CD14-positive monocyte (primary cell): ENCODE results near the gene BLOC1S4. TPM values are rescaled to one million over a fixed set of nuclear protein-coding genes. Genes with fewer than 3 reads are reported as not detected.

Experiments
- DNase-seq, 3 donors: peaks; one replicate each; pipeline ENCODE4 v3.0.0-alpha.2; 2011 to 2022
- H2AFZ ChIP-seq: 2 replicates; pipeline ENCODE4 v1.6.0; 2012; ENCODE audit warnings: mild to moderate bottlenecking, low read depth, low read length, inconsistent platforms; ENCODE audit not compliant: insufficient read depth, poor library complexity, severe bottlenecking
- H3K27ac ChIP-seq, 2 donors: 1 replicate in 1 of 2; 2 replicates in 1 of 2; pipeline ENCODE4 v1.5.1; 2012 to 2013; ENCODE audit warnings: low read length in 2 of 2, control low read depth in 1 of 2, inconsistent platforms in 1 of 2, low read depth in 1 of 2, mild to moderate bottlenecking in 1 of 2
- H3K27me3 ChIP-seq, 2 donors: one replicate each; pipeline versions ENCODE4 v1.6.0 to v1.6.1; 2011 to 2013; ENCODE audit warnings: low read length in 2 of 2; ENCODE audit not compliant: control insufficient read depth in 2 of 2, insufficient read depth in 2 of 2
- H3K36me3 ChIP-seq, 2 donors: replicated peaks in 1 of 2; 1 replicate in 1 of 2; 2 replicates in 1 of 2; pipeline versions ENCODE4 v1.5.1 to v1.6.1; 2012 to 2013; ENCODE audit warnings: low read length in 2 of 2, control low read depth in 1 of 2, inconsistent platforms in 1 of 2, mild to moderate bottlenecking in 1 of 2; ENCODE audit not compliant: insufficient read depth in 2 of 2, control insufficient read depth in 1 of 2
- H3K4me1 ChIP-seq, 2 donors: 1 replicate in 1 of 2; 2 replicates in 1 of 2; pipeline versions ENCODE4 v1.5.1 to v1.6.1; 2012 to 2013; ENCODE audit warnings: low read length in 2 of 2, control low read depth in 1 of 2, inconsistent platforms in 1 of 2, mild to moderate bottlenecking in 1 of 2, moderate library complexity in 1 of 2; ENCODE audit not compliant: insufficient read depth in 2 of 2, control insufficient read depth in 1 of 2
- H3K4me2 ChIP-seq: replicated peaks from 2 replicates; pipeline ENCODE3; 2012; ENCODE audit warnings: low read length, moderate library complexity, mild to moderate bottlenecking; ENCODE audit not compliant: poor library complexity, severe bottlenecking; ENCODE audit errors: extremely low read depth
- H3K4me3 ChIP-seq, 3 experiments: fragments of 200-600 bp in 1 of 3; sonication (generic) in 1 of 3; replicated peaks in 1 of 3; 1 replicate in 2 of 3; 2 replicates in 1 of 3; pipeline ENCODE4 v1.5.1; 2011 to 2013; ENCODE audit warnings: low read length in 3 of 3, mild to moderate bottlenecking in 3 of 3, control low read depth in 2 of 3, low read depth in 2 of 3, inconsistent platforms in 1 of 3, moderate library complexity in 1 of 3
- H3K79me2 ChIP-seq: 2 replicates; pipeline ENCODE4 v1.6.0; 2012; ENCODE audit warnings: mild to moderate bottlenecking, control low read depth, inconsistent platforms, low read length, moderate library complexity; ENCODE audit not compliant: insufficient read depth
- H3K9ac ChIP-seq: 2 replicates; pipeline ENCODE4 v1.6.0; 2017; ENCODE audit warnings: low read length, mild to moderate bottlenecking; ENCODE audit not compliant: insufficient read depth, poor library complexity, severe bottlenecking
- H3K9me3 ChIP-seq, 2 donors: replicated peaks in 1 of 2; 1 replicate in 1 of 2; 2 replicates in 1 of 2; pipeline versions ENCODE4 v1.5.1 to v1.6.1; 2012 to 2013; ENCODE audit warnings: low read length in 2 of 2, control low read depth in 1 of 2; ENCODE audit not compliant: control insufficient read depth in 1 of 2, insufficient read depth in 1 of 2
- H4K20me1 ChIP-seq: 2 replicates; pipeline ENCODE4 v1.6.0; 2012; ENCODE audit warnings: mild to moderate bottlenecking, low read length, control low read depth, moderate library complexity; ENCODE audit not compliant: insufficient read depth
- H3K27ac Mint-ChIP-seq, 7 donors: one replicate each; pipeline ENCODE4 v1.8.0; 2020; ENCODE audit warnings: mild to moderate bottlenecking in 7 of 7, mixed read lengths in 7 of 7, moderate library complexity in 6 of 7, inconsistent platforms in 2 of 7
- H3K27me3 Mint-ChIP-seq, 3 donors: one replicate each; pipeline ENCODE4 v1.8.0; 2021 to 2022; ENCODE audit warnings: low read depth in 3 of 3, mild to moderate bottlenecking in 3 of 3, mixed read lengths in 3 of 3, moderate library complexity in 3 of 3, inconsistent platforms in 1 of 3
- H3K36me3 Mint-ChIP-seq, 2 donors: one replicate each; pipeline ENCODE4 v1.8.0; 2020; ENCODE audit warnings: mixed read lengths in 2 of 2, inconsistent platforms in 1 of 2, mild to moderate bottlenecking in 1 of 2
- H3K4me1 Mint-ChIP-seq: one replicate; pipeline ENCODE4 v1.8.0; 2020; ENCODE audit warnings: mild to moderate bottlenecking, mixed read lengths
- H3K4me3 Mint-ChIP-seq, 2 donors: one replicate each; pipeline ENCODE4 v1.8.0; 2020; ENCODE audit warnings: mild to moderate bottlenecking in 2 of 2, mixed read lengths in 2 of 2, moderate library complexity in 1 of 2
- H3K9me3 Mint-ChIP-seq, 7 donors: one replicate each; pipeline ENCODE4 v1.8.0; 2020 to 2022; ENCODE audit warnings: mixed read lengths in 7 of 7, mild to moderate bottlenecking in 6 of 7, moderate library complexity in 6 of 7, inconsistent platforms in 2 of 7
- WGBS: methylation state at CpG from one replicate; pipeline ENCODE4 v1.1.5; 2013; ENCODE audit warnings: missing lambda C conversion rate; ENCODE audit not compliant: insufficient coverage; 5-methylcytosine and 5-hydroxymethylcytosine counted together
- intact Hi-C, 2 donors: fragments of 100-400 bp; cut with micrococcal nuclease; formaldehyde crosslinking; loops; one replicate each; pipeline versions ENCODE4 v1.15.0 to v1.15.1; 2023
- polyA minus RNA-seq: library from RNA; depleted of rRNA, polyadenylated mRNA; stranded (reverse); fragments of >200 nt; gene quantifications from 2 replicates; pipeline ENCODE4 v1.2.3, GENCODE V29; 2012
- polyA plus RNA-seq, 3 donors: library from polyadenylated mRNA; depleted of rRNA in 1 of 3; unstranded in 2 of 3; stranded (reverse) in 1 of 3; fragments of 300-500 nt in 2 of 3; fragments of >200 nt in 1 of 3; fragmentation: Illumina TruSeq in 2 of 3; gene quantifications; 1 replicate in 2 of 3; 2 replicates in 1 of 3; pipeline ENCODE4 v1.2.3, GENCODE V29; 2012 to 2021
- total RNA-seq, 12 experiments: library from RNA in 1 of 12; stranded (reverse) in 1 of 12; fragments of 120-200 nt in 1 of 12; gene quantifications; one replicate each; pipeline ENCODE4 v1.2.4 and lab custom pipeline; 2013 to 2026; ENCODE audit warnings: mixed read lengths in 6 of 12, inconsistent platforms in 1 of 12
- TF ChIP-seq, protein P1 (sequence below): fragments of 200-600 bp; IDR thresholded peaks from one replicate; pipeline ENCODE4 v1.8.0; 2022; ENCODE audit warnings: antibody characterized with exemption, mild to moderate bottlenecking

Gene BLOC1S4, protein sequence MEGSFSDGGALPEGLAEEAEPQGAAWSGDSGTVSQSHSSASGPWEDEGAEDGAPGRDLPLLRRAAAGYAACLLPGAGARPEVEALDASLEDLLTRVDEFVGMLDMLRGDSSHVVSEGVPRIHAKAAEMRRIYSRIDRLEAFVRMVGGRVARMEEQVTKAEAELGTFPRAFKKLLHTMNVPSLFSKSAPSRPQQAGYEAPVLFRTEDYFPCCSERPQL
- total RNA-seq (2013) = 9.7 TPM
- polyA plus RNA-seq (10 to 100 TPM in 2 of 3 donors, 1 to 10 TPM in 1; 6.7 to 30.9 (median 20.1) TPM), polyA minus RNA-seq (8.5 and 11.0 TPM in 2 replicates), total RNA-seq (lab: John Stamatoyannopoulos, UW) (2.0 to 8.8 (median 4.8) reads per million in 11 experiments)

DNA sequence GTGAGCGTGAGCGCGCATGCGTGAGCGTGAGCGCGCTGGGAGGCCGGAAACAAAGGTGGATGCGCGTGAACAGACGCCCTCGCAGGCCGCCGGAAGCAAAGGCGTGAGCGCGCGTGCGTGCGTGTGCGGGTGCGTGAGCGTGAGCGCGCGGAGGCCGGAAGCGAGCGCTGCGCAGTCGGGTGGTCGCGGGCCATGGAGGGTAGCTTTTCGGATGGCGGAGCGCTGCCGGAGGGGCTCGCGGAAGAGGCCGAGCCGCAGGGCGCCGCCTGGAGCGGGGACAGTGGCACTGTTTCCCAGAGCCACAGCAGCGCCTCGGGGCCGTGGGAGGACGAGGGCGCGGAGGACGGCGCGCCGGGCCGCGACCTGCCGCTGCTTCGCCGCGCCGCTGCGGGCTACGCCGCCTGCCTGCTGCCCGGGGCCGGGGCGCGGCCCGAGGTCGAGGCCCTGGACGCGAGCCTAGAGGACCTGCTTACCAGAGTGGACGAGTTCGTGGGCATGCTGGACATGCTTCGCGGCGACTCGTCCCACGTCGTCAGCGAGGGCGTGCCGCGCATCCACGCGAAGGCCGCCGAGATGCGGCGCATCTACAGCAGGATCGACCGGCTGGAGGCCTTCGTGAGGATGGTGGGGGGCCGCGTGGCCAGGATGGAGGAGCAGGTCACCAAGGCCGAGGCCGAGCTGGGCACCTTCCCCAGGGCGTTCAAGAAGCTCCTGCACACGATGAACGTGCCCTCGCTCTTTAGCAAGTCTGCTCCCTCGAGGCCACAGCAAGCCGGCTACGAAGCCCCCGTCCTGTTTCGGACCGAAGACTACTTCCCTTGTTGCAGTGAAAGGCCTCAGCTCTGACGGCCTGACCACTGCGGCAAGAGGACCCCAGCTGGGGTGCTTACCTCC lies at the start of gene BLOC1S4:
Gene BLOC1S4, plus strand, starts transcription at position 157 of the 894 bp plus-strand sequence. Its CDS starts 36 bp downstream, at position 193.
- H3K9me3 Mint-ChIP-seq = peaks cover 0 to 5% (median 0%) of the 10 kb centered on the region in 7 donors
- under 1% methylated on average over 107 of the region's 109 CpGs for WGBS
- Histone ChIP-seq H2AFZ (peak within 1 kb of the TSS; percentile 86), H3K4me3 (peak within 1 kb of the TSS; percentile 69 to 81 (median 76)), H3K4me2 (peak within 1 kb of the TSS; percentile 80), H4K20me1 (peaks cover 10% of the 10 kb centered on the region), H3K9me3 (no peaks in the 10 kb centered on the region), H3K79me2 (peaks cover 18% of the 10 kb centered on the region), H3K27ac (peak within 1 kb of the TSS; percentile 70 to 87), H3K9ac (peak within 1 kb of the TSS; percentile 79), H3K4me1 (peaks cover 23 to 37% of the 10 kb centered on the region in 2 donors), H3K27me3 (no peaks in the 10 kb centered on the region), H3K36me3 (no peaks in the 10 kb centered on the region)
- peak; percentile 77 to 90 (median 87) for DNase-seq
- H3K36me3 Mint-ChIP-seq = peaks cover 4 to 5% of the 10 kb centered on the region in 2 donors
- intact Hi-C loops = loop anchor here (2.0 to 10.0 kb wide), 6 partner anchors 66 to 356 kb away; partner anchors contain the start of genes MRFAP1 (in 2 of the 2), KIAA0232 (in 1 of the 2) and TADA2B (in 1 of the 2)
- H3K4me3 Mint-ChIP-seq = peak within 1 kb of the TSS; percentile 91 to 96
- peaks cover 2 to 8% (median 3%) of the 10 kb centered on the region in 3 donors for H3K27me3 Mint-ChIP-seq
- peak within 1 kb of the TSS; percentile 85 to 94 (median 89) for H3K27ac Mint-ChIP-seq
- TF ChIP-seq, protein P1, sequence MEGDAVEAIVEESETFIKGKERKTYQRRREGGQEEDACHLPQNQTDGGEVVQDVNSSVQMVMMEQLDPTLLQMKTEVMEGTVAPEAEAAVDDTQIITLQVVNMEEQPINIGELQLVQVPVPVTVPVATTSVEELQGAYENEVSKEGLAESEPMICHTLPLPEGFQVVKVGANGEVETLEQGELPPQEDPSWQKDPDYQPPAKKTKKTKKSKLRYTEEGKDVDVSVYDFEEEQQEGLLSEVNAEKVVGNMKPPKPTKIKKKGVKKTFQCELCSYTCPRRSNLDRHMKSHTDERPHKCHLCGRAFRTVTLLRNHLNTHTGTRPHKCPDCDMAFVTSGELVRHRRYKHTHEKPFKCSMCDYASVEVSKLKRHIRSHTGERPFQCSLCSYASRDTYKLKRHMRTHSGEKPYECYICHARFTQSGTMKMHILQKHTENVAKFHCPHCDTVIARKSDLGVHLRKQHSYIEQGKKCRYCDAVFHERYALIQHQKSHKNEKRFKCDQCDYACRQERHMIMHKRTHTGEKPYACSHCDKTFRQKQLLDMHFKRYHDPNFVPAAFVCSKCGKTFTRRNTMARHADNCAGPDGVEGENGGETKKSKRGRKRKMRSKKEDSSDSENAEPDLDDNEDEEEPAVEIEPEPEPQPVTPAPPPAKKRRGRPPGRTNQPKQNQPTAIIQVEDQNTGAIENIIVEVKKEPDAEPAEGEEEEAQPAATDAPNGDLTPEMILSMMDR = peak; percentile 32
- peaks cover 26% of the 10 kb centered on the region for H3K4me1 Mint-ChIP-seq

DNA sequence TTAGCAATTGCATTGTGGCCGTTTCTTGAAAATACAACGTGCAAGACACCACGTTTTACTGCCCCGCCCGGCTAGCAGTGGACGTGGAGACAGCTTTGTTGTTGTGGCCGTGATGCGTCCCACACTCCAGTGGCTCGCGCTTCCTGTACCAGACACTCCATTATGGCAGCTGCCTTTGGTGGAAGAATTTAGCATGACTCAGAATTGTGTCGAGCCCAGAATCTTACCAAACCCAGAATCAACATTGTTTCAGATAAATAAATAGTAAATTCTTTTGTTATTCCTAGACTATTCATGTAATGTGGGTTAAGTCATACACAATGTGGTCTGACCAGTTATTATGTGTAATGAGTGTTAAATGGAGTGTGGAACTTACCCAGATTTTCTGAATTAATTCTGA lies 47.6 kb upstream of the BLOC1S4 start:
- no peaks in the 10 kb centered on the region for H4K20me1 ChIP-seq
- no peak overlapping the region for H3K4me3 ChIP-seq
- peaks cover 3 to 9% of the 10 kb centered on the region in 2 donors for H3K4me1 ChIP-seq
- no peak overlapping the region for H3K9ac ChIP-seq
- Mint-ChIP-seq H3K4me3 (no peak overlapping the region), H3K36me3 (no peaks in the 10 kb centered on the region), H3K9me3 (peaks cover 0 to 13% (median 4%) of the 10 kb centered on the region in 7 donors), H3K4me1 (peaks cover 5% of the 10 kb centered on the region), H3K27me3 (peaks cover 2 to 15% (median 7%) of the 10 kb centered on the region in 3 donors), H3K27ac (no peak overlapping the region)
- no peaks in the 10 kb centered on the region for H3K36me3 ChIP-seq
- DNase-seq = no peak
- no peak overlapping the region for H3K4me2 ChIP-seq
- peaks cover 16 to 20% of the 10 kb centered on the region in 2 donors for H3K27me3 ChIP-seq
- H3K79me2 ChIP-seq = no peaks in the 10 kb centered on the region
- H3K27ac ChIP-seq = no peak overlapping the region
- TF ChIP-seq, protein P1 = no peak
- intact Hi-C loops = no loop called here
- no peak overlapping the region for H2AFZ ChIP-seq
- H3K9me3 ChIP-seq = peaks cover 0 to 7% of the 10 kb centered on the region in 2 donors
- WGBS = 95% methylated on average over 10 of the region's 11 CpGs
